SK-N-SH (cell line): ENCODE results near the gene LMBR1L.

ENCODE experiments used
- CTCF ChIP-seq: fragments of 200-600 bp; sonication (generic); IDR thresholded peaks from 2 replicates; pipeline ENCODE4 v1.6.1; 2017; ENCODE audit warnings: antibody characterized with exemption, mild to moderate bottlenecking, moderate library complexity
- EZH2phosphoT487 ChIP-seq: fragments of 200-600 bp; sonication (generic); IDR thresholded peaks from 2 replicates; pipeline ENCODE4 v1.6.1; 2017; ENCODE audit warnings: low read depth, mixed run types, mild to moderate bottlenecking, antibody characterized with exemption, moderate library complexity, borderline replicate concordance
- NFIC ChIP-seq: IDR thresholded peaks from 2 replicates; pipeline ENCODE4 v1.4.0; 2012; ENCODE audit warnings: borderline replicate concordance
- SMC3 ChIP-seq: IDR thresholded peaks from 2 replicates; pipeline ENCODE4 v1.6.1; 2012; ENCODE audit warnings: low read depth, low read length, improper control_type of control experiment
- TEAD4 ChIP-seq: IDR thresholded peaks from 2 replicates; pipeline ENCODE4 v1.4.0; 2012; ENCODE audit warnings: mild to moderate bottlenecking, borderline replicate concordance; ENCODE audit not compliant: insufficient read depth
- TF ChIP-seq, protein P1 (sequence below): IDR thresholded peaks from 2 replicates; pipeline ENCODE4 v1.6.1; 2012; ENCODE audit warnings: mild to moderate bottlenecking, low read depth, low read length, moderate library complexity

DNA sequence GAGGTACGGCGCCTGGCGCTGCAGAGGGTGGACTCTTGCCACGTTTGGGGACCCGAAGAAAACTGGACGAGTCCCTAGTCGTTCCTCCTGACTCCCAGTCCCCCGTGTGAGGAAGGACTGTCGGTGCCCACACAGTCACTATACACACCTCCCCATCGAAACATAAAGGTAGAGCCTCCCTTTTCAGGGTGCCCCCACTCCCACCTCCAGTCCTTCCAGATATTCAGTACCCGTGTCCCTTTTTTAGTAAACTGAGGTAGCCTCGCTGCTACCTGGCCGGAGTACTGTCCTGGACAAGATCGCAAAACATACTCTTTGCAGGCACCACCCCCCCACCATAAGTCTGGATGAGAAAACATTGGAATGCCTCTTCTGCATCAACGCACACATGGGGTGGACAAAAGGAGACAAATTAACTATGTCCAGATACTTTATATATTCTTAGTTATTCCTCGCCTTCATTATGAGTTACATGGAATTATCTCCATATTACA is 49.4 kb downstream of the LMBR1L start:
- TF ChIP-seq CTCF (no peak), NFIC (no peak), TEAD4 (no peak), SMC3 (no peak), EZH2phosphoT487 (no peak)
- TF ChIP-seq, protein P1, sequence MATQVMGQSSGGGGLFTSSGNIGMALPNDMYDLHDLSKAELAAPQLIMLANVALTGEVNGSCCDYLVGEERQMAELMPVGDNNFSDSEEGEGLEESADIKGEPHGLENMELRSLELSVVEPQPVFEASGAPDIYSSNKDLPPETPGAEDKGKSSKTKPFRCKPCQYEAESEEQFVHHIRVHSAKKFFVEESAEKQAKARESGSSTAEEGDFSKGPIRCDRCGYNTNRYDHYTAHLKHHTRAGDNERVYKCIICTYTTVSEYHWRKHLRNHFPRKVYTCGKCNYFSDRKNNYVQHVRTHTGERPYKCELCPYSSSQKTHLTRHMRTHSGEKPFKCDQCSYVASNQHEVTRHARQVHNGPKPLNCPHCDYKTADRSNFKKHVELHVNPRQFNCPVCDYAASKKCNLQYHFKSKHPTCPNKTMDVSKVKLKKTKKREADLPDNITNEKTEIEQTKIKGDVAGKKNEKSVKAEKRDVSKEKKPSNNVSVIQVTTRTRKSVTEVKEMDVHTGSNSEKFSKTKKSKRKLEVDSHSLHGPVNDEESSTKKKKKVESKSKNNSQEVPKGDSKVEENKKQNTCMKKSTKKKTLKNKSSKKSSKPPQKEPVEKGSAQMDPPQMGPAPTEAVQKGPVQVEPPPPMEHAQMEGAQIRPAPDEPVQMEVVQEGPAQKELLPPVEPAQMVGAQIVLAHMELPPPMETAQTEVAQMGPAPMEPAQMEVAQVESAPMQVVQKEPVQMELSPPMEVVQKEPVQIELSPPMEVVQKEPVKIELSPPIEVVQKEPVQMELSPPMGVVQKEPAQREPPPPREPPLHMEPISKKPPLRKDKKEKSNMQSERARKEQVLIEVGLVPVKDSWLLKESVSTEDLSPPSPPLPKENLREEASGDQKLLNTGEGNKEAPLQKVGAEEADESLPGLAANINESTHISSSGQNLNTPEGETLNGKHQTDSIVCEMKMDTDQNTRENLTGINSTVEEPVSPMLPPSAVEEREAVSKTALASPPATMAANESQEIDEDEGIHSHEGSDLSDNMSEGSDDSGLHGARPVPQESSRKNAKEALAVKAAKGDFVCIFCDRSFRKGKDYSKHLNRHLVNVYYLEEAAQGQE = no peak
